SU-DHL-6 (cell line): ENCODE measurements around the gene ZNF524.

Experiments used
- CTCF ChIP-seq: fragments of 200-600 bp; sonication (generic); IDR thresholded peaks from one replicate; pipeline ENCODE4 v1.5.1; 2017; ENCODE audit warnings: antibody characterized with exemption, mild to moderate bottlenecking, low read length, moderate library complexity; ENCODE audit not compliant: insufficient read depth, poor library complexity, severe bottlenecking
- EZH2phosphoT487 ChIP-seq: fragments of 200-600 bp; sonication (generic), shearing (Covaris generic); conservative IDR thresholded peaks from 2 replicates; pipeline ENCODE4 v1.6.1; 2018; ENCODE audit warnings: mild to moderate bottlenecking, antibody characterized with exemption, low read length, moderate library complexity, mixed read lengths

- TF ChIP-seq CTCF (no peak), EZH2phosphoT487 (no peak)
Measured at GRCh38 chr19:55598034-55598433, 2.1 kb upstream of the ZNF524 start.
